Suprapubic skin (tissue), 3 donors: ENCODE results near the gene CEP112.

Experiments
- CTCF ChIP-seq, 2 donors: fragments of 200-600 bp in 1 of 2; fragments of 450-650 bp in 1 of 2; sonication (generic) in 1 of 2; IDR thresholded peaks; one replicate each; pipeline ENCODE4 v1.5.1; 2016 to 2019; ENCODE audit warnings: antibody characterized with exemption in 2 of 2, mild to moderate bottlenecking in 1 of 2, moderate library complexity in 1 of 2
- POLR2AphosphoS5 ChIP-seq, 3 donors: sonication (generic); formaldehyde crosslinking; IDR thresholded peaks; one replicate each; pipeline ENCODE4 v1.6.1; 2017; ENCODE audit warnings: antibody characterized with exemption in 3 of 3

GRCh38 chr17:66002063-66002585, 189.8 kb downstream of the CEP112 start:
- TF ChIP-seq CTCF (IDR thresholded peaks at IDR 0.05), result no peak
- no peak for TF ChIP-seq POLR2AphosphoS5 (IDR thresholded peaks at IDR 0.05)
